ENCODE measurements around the gene AGAP2. TPM values are rescaled to one million over a fixed set of nuclear protein-coding genes. Genes with fewer than 3 reads are reported as not detected.

AGAP2 gene
- total and polyA plus RNA-seq, 8 donors = 0.24 to 3.0 (median 0.79) TPM

- DNase-seq (peak; percentile 97 to 100 (median 100)), ATAC-seq (peak; percentile 84 to 92 (median 85)), FAIRE-seq (peak; percentile 23)
- H3K4me1 ChIP-seq = peaks cover 0 to 15% (median 14%) of the 10 kb centered on the region in 3 donors
- peaks cover 0 to 25% (median 14%) of the 10 kb centered on the region in 3 donors for H3K36me3 ChIP-seq
- 0 to 1% methylated on average over 55 to 58 of the region's 58 CpGs for WGBS, 2 donors
- H3K9me3 ChIP-seq = no peaks in the 10 kb centered on the region
- TF ChIP-seq CTCF (IDR thresholded peaks at IDR 0.05) = no peak
- intact Hi-C loops (cut with DNase I) = no loop called here
- H3K27ac ChIP-seq = peak within 1 kb of the TSS; percentile 74 to 89 (median 81)
- peak within 1 kb of the TSS; percentile 31 to 77 (median 74) for H3K4me3 ChIP-seq
- H3K27me3 ChIP-seq = no peaks in the 10 kb centered on the region
Observed at GRCh38 chr12:57751788-57752667, 13.5 kb upstream of the AGAP2 start, which contains the start of gene CDK4. CDK4 (minus strand) TSS chr12:57752310; CDS start chr12:57751717, 593 bp downstream.

GRCh38 chr12:57751432-57751787 lies 12.9 kb upstream of the AGAP2 start:
- WGBS, 2 donors = 10 to 15% methylated on average over 8 of the region's 8 CpGs
- no peaks in the 10 kb centered on the region for H3K27me3 ChIP-seq
- ATAC-seq = no peak

GRCh38 chr12:57750561-57751431 lies 12.3 kb upstream of the AGAP2 start:
- no peak for DNase-seq
- H3K27ac ChIP-seq = peak overlapping the region in 2 of 4 donors; percentile 74 to 89
- H3K27me3 ChIP-seq = no peaks in the 10 kb centered on the region
- intact Hi-C loops (cut with DNase I) = no loop called here
- 83% methylated on average over 15 of the region's 15 CpGs for WGBS, 2 donors
- peaks cover 0 to 14% (median 9%) of the 10 kb centered on the region in 3 donors for H3K4me1 ChIP-seq
- peaks cover 0 to 25% (median 14%) of the 10 kb centered on the region in 3 donors for H3K36me3 ChIP-seq
- H3K9me3 ChIP-seq = no peaks in the 10 kb centered on the region
- no peak for ATAC-seq
- peak overlapping the region in 3 of 4 donors; percentile 73 to 77 (median 74) for H3K4me3 ChIP-seq
- no peak for FAIRE-seq
- no peak for TF ChIP-seq CTCF (IDR thresholded peaks at IDR 0.05)

More at GRCh38 chr12:57751432-57751787, 12.9 kb upstream of the AGAP2 start:
- Histone ChIP-seq H3K4me1 (peaks cover 0 to 13% (median 12%) of the 10 kb centered on the region in 3 donors), H3K27ac (peak overlapping the region in 3 of 4 donors; percentile 74 to 89 (median 78)), H3K36me3 (peaks cover 0 to 25% (median 14%) of the 10 kb centered on the region in 3 donors), H3K4me3 (peak overlapping the region; percentile 31 to 77 (median 74)), H3K9me3 (no peaks in the 10 kb centered on the region)
- no peak for FAIRE-seq
- TF ChIP-seq CTCF (IDR thresholded peaks at IDR 0.05) = no peak
- intact Hi-C loops (cut with DNase I) = no loop called here
- peak in 1 of 6 donors; percentile 36 for DNase-seq

GRCh38 chr12:57749061-57749460 lies 10.5 kb upstream of the AGAP2 start:
- no peak overlapping the region for H3K4me3 ChIP-seq
- no peak overlapping the region for H3K27ac ChIP-seq
- TF ChIP-seq CTCF (IDR thresholded peaks at IDR 0.05) = no peak
- ATAC-seq (no peak), FAIRE-seq (no peak), DNase-seq (no peak)
- peaks cover 0 to 18% (median 9%) of the 10 kb centered on the region in 3 donors for H3K4me1 ChIP-seq
- peaks cover 0 to 25% (median 14%) of the 10 kb centered on the region in 3 donors for H3K36me3 ChIP-seq
- intact Hi-C loops (cut with DNase I) = no loop called here
- no peaks in the 10 kb centered on the region for H3K27me3 ChIP-seq
- H3K9me3 ChIP-seq = no peaks in the 10 kb centered on the region
- 89 to 92% methylated on average over 5 of the region's 5 CpGs for WGBS, 2 donors
